ENCODE results near the gene EXOSC7.
A peak's percentile ranks its signal among the peaks of the same experiment; 100 is the strongest.

The EXOSC7 gene

DNA sequence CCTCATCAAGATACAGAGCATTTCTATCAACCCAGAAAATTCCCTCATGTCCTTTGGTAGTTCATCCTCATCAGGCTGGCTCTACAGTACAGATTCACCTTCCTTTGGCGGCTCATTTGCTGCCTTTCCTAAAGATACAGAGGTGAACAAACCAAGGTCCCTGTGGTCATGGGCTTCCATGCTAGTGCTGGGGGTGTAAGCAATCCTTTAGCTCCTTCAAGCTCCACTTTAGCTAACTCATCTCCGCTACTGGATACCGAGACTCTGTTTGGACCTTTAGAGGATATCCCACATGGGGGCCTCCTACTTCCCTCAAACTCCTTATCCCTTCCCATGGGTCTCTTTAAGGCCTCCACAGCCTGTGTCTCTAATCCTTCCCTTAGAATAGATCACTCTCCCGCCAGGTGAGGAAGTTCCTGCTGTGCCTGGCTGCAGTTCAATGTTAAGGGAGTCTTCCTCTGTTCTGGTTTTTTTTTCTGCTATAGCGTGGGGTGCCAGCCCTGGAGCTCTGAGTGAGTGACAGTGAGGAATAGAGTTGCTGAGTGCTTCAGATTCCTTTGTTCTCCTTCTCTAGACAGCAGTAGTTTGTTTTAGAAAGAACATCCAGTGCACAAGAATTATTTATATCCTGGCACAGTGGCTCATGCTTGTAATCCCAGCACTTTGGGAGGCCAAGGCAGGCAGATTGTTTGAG lies 80.7 kb downstream of the EXOSC7 start:
- DNase-seq = peak; percentile 41

DNA sequence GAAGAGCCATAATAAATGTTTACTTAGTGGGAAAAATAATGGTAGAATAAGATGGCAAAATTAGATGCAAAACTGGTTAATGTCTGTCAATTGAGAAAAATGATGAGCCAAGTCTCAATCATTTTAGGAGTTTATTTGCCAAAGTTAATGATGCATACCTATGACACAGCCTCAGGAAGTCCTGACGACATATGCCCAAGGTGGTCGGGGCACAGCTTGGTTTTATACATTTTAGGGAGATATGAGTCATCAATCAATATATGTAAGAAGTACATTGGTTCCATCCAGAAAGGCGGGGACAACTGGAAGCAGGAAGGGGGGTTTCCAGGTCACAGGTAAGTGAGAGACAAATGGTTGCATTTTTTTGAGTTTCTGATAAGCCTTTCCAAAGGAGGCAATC lies 81.5 kb downstream of the EXOSC7 start:
- no peak for DNase-seq

DNA sequence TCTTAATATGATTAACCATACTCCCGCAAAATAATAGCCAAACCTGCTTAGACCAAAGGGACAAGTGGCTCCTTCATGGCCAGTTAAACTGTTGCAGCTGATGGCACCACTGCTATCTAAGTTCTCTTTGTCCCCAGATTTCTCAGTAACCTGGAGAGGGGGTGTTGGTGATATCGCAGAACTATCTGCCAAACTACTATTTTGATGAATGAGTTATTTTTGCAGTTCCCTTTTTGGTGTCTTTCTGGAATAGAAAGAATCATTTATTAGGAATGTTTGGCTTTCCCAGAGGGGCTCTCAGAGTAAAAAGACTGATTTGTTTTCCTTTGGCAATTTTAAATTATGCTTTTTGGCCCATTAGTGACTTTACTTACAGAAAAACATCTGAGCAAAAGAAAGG lies 83.1 kb downstream of the EXOSC7 start:
- DNase-seq = no peak

DNA sequence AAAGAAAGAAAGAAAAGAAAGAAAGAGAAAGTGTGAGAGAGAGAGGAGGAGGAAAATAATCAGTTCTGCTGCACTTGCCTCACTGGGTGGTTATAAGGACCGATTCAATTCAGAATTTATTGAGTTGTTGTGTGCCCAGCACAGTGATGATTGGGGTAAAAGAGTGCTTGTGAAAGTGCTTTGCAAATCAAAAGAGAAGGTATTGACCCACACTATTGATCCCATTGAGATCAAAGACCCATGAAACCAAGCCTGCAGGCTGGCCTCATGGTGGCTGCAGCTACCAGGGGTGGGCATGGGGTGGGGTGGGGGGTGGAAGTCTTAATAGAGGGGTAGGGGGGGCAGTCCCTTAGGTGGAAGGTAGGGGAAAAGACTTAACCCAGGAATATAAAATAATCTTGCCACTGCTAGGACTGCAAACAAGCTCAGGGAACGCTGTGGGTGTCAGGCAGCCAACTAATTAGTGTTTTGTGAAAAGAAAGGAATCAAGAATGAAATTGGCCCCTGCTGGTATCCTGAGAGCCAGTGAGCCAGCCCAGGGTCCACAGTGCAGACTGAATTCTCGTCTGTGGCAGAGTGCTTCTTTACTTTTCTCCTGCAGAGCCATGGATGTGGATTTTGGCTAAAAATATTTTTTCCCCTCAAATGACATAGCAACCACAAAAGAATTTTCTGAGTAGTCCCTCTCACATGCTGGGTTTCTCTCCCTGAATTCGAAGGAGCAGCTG lies 84.3 kb downstream of the EXOSC7 start:
- DNase-seq = no peak
